ENCODE results near the gene DISC1. TPM values are rescaled to one million over a fixed set of nuclear protein-coding genes. Genes with fewer than 3 reads are reported as not detected.

Gene DISC1
- polyA plus RNA-seq, 1 of the 3 experiments (the other 2 are of a cell fraction): 1.7 TPM

DNA sequence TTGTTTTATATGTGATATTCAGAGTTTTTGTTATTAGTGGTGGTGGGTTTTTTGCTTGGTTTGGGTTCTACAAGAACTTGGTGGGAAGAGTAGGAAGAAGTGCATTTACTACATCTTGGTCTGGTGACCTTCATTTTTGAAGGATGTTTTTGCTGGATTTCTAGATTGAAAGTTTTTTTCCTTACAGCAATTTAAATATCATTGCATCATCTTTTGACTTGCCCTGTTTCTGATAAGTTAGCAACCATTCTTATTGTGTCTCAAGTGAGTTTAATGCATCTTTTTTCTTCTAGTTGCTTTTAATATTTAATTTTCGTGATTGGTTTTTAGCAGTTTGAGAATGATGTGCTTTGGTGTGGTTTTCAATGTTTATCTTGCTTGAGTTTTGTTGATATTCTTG is 447.7 kb downstream of the DISC1 start:
- H3K4me1 ChIP-seq (ENCODE audit: control insufficient read depth in 1 of 2, insufficient read depth in 2 of 2, low read depth in 1 of 2, low read length in 1 of 2): no peaks in the 10 kb centered on the region
- no peaks in the 10 kb centered on the region for H3F3A ChIP-seq (replicated peaks; ENCODE audit: insufficient read depth)
- no peaks in the 10 kb centered on the region for H3K9me3 ChIP-seq
- DNase-seq: no peak
- no peak overlapping the region for H3K4me2 ChIP-seq
- ChIA-PET CTCF (no interaction called here), POLR2A (no interaction called here)
- no peak overlapping the region for H2AFZ ChIP-seq (ENCODE audit: low read depth)
- H3K36me3 ChIP-seq (replicated peaks in 1 of 2; ENCODE audit: control insufficient read depth in 1 of 2, insufficient read depth in 2 of 2, low read length in 1 of 2): no peaks in the 10 kb centered on the region
- no peak overlapping the region for H3K27ac ChIP-seq (ENCODE audit: low read depth in 2 of 2, low read length in 1 of 2)
- no peak overlapping the region for H3K9ac ChIP-seq
- H3K79me2 ChIP-seq (ENCODE audit: insufficient read depth): no peaks in the 10 kb centered on the region
- TF ChIP-seq EZH2phosphoT487 (IDR thresholded peaks at IDR 0.05; ENCODE audit: borderline replicate concordance, low read depth): no peak
- TF ChIP-seq SIN3A (IDR thresholded peaks at IDR 0.05; ENCODE audit: borderline replicate concordance, low read depth, low read length): no peak
- no peak for TF ChIP-seq EP300 (IDR thresholded peaks at IDR 0.05; ENCODE audit: borderline replicate concordance in 1 of 2, low read depth in 1 of 2, low read length in 1 of 2)
- TF ChIP-seq GABPA (IDR thresholded peaks at IDR 0.05; ENCODE audit: low read depth): no peak
- TF ChIP-seq PBX3 (IDR thresholded peaks at IDR 0.05): no peak
- no peak for TF ChIP-seq MEF2A (IDR thresholded peaks at IDR 0.05; ENCODE audit: borderline replicate concordance, low read depth)
- no peak for TF ChIP-seq RFX5 (IDR thresholded peaks at IDR 0.05; ENCODE audit: low read length)
- TF ChIP-seq YY1 (IDR thresholded peaks at IDR 0.05; ENCODE audit: low read depth): no peak
- TF ChIP-seq NRF1 (IDR thresholded peaks at IDR 0.05; ENCODE audit: low read depth, low read length): no peak
- no peak for TF ChIP-seq TCF12 (IDR thresholded peaks at IDR 0.05)
- TF ChIP-seq RXRA (IDR thresholded peaks at IDR 0.05; ENCODE audit: borderline replicate concordance, low read depth): no peak
- TF ChIP-seq, protein P1, sequence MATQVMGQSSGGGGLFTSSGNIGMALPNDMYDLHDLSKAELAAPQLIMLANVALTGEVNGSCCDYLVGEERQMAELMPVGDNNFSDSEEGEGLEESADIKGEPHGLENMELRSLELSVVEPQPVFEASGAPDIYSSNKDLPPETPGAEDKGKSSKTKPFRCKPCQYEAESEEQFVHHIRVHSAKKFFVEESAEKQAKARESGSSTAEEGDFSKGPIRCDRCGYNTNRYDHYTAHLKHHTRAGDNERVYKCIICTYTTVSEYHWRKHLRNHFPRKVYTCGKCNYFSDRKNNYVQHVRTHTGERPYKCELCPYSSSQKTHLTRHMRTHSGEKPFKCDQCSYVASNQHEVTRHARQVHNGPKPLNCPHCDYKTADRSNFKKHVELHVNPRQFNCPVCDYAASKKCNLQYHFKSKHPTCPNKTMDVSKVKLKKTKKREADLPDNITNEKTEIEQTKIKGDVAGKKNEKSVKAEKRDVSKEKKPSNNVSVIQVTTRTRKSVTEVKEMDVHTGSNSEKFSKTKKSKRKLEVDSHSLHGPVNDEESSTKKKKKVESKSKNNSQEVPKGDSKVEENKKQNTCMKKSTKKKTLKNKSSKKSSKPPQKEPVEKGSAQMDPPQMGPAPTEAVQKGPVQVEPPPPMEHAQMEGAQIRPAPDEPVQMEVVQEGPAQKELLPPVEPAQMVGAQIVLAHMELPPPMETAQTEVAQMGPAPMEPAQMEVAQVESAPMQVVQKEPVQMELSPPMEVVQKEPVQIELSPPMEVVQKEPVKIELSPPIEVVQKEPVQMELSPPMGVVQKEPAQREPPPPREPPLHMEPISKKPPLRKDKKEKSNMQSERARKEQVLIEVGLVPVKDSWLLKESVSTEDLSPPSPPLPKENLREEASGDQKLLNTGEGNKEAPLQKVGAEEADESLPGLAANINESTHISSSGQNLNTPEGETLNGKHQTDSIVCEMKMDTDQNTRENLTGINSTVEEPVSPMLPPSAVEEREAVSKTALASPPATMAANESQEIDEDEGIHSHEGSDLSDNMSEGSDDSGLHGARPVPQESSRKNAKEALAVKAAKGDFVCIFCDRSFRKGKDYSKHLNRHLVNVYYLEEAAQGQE (IDR thresholded peaks at IDR 0.05; ENCODE audit: low read depth, low read length): no peak
- TF ChIP-seq, protein P2, sequence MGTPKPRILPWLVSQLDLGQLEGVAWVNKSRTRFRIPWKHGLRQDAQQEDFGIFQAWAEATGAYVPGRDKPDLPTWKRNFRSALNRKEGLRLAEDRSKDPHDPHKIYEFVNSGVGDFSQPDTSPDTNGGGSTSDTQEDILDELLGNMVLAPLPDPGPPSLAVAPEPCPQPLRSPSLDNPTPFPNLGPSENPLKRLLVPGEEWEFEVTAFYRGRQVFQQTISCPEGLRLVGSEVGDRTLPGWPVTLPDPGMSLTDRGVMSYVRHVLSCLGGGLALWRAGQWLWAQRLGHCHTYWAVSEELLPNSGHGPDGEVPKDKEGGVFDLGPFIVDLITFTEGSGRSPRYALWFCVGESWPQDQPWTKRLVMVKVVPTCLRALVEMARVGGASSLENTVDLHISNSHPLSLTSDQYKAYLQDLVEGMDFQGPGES (IDR thresholded peaks at IDR 0.05; ENCODE audit: low read depth, low read length): no peak
- TF ChIP-seq FOXJ3 (CRISPR knock-in tag; IDR thresholded peaks at IDR 0.05): no peak
- TF ChIP-seq RCOR1 (IDR thresholded peaks at IDR 0.05; ENCODE audit: low read length): no peak
- TF ChIP-seq, protein P3, sequence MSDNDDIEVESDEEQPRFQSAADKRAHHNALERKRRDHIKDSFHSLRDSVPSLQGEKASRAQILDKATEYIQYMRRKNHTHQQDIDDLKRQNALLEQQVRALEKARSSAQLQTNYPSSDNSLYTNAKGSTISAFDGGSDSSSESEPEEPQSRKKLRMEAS (IDR thresholded peaks at IDR 0.05; ENCODE audit: low read depth): no peak
- TF ChIP-seq FOXM1 (IDR thresholded peaks at IDR 0.05; ENCODE audit: low read depth): no peak
- TF ChIP-seq JUND (IDR thresholded peaks at IDR 0.05): no peak
- TF ChIP-seq, protein P4, sequence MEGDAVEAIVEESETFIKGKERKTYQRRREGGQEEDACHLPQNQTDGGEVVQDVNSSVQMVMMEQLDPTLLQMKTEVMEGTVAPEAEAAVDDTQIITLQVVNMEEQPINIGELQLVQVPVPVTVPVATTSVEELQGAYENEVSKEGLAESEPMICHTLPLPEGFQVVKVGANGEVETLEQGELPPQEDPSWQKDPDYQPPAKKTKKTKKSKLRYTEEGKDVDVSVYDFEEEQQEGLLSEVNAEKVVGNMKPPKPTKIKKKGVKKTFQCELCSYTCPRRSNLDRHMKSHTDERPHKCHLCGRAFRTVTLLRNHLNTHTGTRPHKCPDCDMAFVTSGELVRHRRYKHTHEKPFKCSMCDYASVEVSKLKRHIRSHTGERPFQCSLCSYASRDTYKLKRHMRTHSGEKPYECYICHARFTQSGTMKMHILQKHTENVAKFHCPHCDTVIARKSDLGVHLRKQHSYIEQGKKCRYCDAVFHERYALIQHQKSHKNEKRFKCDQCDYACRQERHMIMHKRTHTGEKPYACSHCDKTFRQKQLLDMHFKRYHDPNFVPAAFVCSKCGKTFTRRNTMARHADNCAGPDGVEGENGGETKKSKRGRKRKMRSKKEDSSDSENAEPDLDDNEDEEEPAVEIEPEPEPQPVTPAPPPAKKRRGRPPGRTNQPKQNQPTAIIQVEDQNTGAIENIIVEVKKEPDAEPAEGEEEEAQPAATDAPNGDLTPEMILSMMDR (IDR thresholded peaks at IDR 0.05): no peak
- TF ChIP-seq, protein P5, sequence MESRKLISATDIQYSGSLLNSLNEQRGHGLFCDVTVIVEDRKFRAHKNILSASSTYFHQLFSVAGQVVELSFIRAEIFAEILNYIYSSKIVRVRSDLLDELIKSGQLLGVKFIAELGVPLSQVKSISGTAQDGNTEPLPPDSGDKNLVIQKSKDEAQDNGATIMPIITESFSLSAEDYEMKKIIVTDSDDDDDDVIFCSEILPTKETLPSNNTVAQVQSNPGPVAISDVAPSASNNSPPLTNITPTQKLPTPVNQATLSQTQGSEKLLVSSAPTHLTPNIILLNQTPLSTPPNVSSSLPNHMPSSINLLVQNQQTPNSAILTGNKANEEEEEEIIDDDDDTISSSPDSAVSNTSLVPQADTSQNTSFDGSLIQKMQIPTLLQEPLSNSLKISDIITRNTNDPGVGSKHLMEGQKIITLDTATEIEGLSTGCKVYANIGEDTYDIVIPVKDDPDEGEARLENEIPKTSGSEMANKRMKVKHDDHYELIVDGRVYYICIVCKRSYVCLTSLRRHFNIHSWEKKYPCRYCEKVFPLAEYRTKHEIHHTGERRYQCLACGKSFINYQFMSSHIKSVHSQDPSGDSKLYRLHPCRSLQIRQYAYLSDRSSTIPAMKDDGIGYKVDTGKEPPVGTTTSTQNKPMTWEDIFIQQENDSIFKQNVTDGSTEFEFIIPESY (IDR thresholded peaks at IDR 0.05; ENCODE audit: borderline replicate concordance, low read depth): no peak
- no peaks in the 10 kb centered on the region for H4K20me1 ChIP-seq (ENCODE audit: insufficient read depth)
- no peak overlapping the region for H3K4me3 ChIP-seq (ENCODE audit: low read depth in 2 of 2, low read length in 1 of 2)
- no peaks in the 10 kb centered on the region for H3K27me3 ChIP-seq (ENCODE audit: insufficient read depth)
- H3K9me2 ChIP-seq: no peaks in the 10 kb centered on the region
- WGBS (ENCODE audit: low lambda C conversion rate): 16% methylated on average over 1 of the region's 1 CpG

Measured in SK-N-SH (cell line).